RWPE1 (cell line): ENCODE results near the gene THADA.
"Not testable (repeated sequence)": the region's sequence is repeated elsewhere in the genome, so short reads cannot be mapped to it uniquely, and the experiment has no call there.

ENCODE experiments used
- CTCF ChIA-PET: fragments of 350-600 bp; sonication (Branson Sonifier 250); formaldehyde crosslinking; extraction: SDS; loops from one replicate; lab custom pipeline; 2021; lab: Yijun Ruan, JAX
- POLR2A ChIA-PET: fragments of 400-600 bp; formaldehyde crosslinking; extraction: SDS; loops from one replicate; lab custom pipeline; 2020; ENCODE audit warnings: antibody characterized with exemption; ENCODE audit not compliant: low non-redundant PET; lab: Yijun Ruan, JAX
- DNase-seq: peaks from one replicate; pipeline ENCODE4 v3.0.0; 2012; ENCODE audit warnings: low spot score
- H3K27ac ChIP-seq: fragments of 450-650 bp; 2 replicates; pipeline ENCODE4 v1.5.1; 2017
- TF ChIP-seq, protein P1 (sequence below): fragments of 450-650 bp; conservative IDR thresholded peaks from 2 replicates; pipeline ENCODE4 v1.5.1; 2017; ENCODE audit warnings: low read depth, mild to moderate bottlenecking

THADA gene

DNA sequence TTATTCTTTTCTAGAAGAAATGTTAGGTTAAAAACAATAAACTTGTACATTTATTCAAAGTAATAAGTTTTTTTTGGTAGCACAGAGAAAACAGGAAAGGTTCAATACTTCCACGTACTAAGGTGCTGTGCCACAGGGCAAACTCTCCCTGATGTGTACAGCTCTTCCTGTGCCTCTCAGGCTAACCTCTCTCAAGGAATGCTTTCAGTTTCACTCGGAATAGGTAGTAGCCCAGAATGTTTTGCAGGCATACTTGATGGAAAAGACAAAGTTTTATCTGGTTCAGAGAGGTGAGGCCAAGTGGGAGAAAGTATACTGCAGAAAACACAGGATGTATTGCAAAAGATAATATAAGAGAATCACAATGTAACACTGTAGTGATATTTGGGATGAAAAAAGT, 198.4 kb downstream of the THADA start:
- CTCF ChIA-PET = interaction anchor here (0.6 kb wide), 1 partner anchor 1292 kb away, joined by 3 read pairs; no protein-coding TSS in a partner anchor
- no peak for DNase-seq
- no peak overlapping the region for H3K27ac ChIP-seq
- TF ChIP-seq, protein P1, sequence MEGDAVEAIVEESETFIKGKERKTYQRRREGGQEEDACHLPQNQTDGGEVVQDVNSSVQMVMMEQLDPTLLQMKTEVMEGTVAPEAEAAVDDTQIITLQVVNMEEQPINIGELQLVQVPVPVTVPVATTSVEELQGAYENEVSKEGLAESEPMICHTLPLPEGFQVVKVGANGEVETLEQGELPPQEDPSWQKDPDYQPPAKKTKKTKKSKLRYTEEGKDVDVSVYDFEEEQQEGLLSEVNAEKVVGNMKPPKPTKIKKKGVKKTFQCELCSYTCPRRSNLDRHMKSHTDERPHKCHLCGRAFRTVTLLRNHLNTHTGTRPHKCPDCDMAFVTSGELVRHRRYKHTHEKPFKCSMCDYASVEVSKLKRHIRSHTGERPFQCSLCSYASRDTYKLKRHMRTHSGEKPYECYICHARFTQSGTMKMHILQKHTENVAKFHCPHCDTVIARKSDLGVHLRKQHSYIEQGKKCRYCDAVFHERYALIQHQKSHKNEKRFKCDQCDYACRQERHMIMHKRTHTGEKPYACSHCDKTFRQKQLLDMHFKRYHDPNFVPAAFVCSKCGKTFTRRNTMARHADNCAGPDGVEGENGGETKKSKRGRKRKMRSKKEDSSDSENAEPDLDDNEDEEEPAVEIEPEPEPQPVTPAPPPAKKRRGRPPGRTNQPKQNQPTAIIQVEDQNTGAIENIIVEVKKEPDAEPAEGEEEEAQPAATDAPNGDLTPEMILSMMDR = no peak
- POLR2A ChIA-PET = no interaction called here

DNA sequence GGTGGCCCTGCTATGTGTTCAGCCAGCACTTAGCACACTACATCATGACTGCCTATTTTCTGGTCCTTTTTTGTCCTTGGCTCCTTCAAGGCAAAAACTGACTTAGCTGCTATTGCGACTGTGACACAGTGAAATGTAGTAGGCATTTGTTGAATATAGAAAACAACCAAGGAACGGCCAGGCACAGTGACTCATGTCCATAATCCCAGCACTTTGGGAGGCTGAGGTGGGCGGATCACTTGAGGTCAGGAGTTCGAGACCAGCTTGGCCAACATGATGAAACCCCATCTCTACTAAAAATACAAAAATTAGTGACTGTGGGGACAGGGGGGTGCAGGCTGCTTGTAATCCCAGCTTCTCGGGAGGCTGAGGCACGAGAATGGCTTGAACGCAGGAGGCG, 199.5 kb downstream of the THADA start:
- POLR2A ChIA-PET, CTCF ChIA-PET, H3K27ac ChIP-seq, DNase-seq: not testable (repeated sequence)

DNA sequence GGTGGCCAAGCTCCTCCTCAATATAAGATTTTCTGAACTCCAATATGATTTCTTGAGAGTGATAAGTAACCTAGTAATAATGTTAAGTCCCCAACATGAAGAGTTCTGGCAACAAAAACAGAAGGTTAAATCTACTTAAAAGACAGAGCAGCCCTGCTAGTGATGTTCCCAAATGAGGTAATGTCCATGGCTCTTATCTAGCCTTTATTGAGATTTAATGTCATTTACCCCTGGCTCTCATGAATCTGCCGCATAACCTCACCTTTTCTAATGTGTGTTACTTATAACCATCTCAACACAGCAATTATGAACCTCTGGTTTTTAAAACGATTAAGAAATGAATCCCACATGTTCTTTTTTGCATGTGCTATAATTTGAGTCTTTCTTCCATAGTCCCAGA, 201.9 kb downstream of the THADA start:
- ChIA-PET POLR2A (no interaction called here), CTCF (no interaction called here)
- TF ChIP-seq, protein P1 = no peak
- H3K27ac ChIP-seq = no peak overlapping the region
- DNase-seq = no peak

DNA sequence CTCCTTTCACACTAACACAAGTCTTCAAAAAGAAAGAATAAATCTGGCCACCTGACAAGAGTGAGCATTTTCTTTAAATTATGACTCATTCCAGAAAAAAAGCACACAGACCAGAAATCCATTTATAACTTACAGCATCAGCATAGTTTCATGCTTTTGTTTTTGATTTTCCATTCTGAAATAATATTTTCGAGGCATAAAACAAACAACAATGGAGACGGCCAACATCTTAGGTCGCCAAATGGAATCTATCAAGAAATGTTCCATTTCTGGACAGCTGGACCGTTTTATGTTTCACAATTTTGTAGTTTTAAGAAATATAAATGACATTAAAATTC, 204.0 kb downstream of the THADA start:
- ChIA-PET CTCF (no interaction called here), POLR2A (no interaction called here)
- TF ChIP-seq, protein P1 = no peak
- DNase-seq = no peak
- H3K27ac ChIP-seq = no peak overlapping the region

DNA sequence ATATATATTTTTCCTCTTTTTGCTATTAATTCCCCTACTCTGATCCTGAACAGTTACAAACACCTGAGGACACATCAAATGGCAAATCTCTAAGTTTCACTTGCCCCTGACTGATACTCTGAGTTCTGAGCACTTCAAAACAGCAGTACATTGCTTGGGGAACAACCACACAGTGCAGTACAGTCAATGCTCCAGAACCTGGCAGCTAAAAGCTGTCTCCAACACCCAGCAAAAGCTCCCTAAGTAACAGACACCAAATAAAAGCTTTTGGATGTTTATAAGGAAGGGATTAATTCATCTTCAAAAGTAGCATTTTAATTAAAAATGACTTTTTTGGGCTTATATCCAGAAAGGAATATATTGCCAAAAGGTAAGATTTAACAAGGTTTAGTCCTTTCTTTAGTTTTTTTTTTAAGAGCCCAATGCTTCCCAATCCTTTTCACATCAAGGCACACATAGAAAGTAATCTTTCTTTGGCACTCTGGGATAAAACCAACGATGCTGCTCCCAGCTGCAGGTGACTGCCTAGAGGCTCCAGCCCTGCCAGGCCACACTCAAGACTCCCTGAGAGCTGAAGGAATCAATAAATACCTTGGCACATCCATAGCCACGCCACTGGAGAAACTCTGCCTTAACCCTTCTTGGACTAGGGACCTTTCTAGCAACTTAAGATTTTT, 204.5 kb downstream of the THADA start:
- no peak overlapping the region for H3K27ac ChIP-seq
- DNase-seq = no peak
- CTCF ChIA-PET = no interaction called here
- POLR2A ChIA-PET = no interaction called here
- TF ChIP-seq, protein P1 = no peak

DNA sequence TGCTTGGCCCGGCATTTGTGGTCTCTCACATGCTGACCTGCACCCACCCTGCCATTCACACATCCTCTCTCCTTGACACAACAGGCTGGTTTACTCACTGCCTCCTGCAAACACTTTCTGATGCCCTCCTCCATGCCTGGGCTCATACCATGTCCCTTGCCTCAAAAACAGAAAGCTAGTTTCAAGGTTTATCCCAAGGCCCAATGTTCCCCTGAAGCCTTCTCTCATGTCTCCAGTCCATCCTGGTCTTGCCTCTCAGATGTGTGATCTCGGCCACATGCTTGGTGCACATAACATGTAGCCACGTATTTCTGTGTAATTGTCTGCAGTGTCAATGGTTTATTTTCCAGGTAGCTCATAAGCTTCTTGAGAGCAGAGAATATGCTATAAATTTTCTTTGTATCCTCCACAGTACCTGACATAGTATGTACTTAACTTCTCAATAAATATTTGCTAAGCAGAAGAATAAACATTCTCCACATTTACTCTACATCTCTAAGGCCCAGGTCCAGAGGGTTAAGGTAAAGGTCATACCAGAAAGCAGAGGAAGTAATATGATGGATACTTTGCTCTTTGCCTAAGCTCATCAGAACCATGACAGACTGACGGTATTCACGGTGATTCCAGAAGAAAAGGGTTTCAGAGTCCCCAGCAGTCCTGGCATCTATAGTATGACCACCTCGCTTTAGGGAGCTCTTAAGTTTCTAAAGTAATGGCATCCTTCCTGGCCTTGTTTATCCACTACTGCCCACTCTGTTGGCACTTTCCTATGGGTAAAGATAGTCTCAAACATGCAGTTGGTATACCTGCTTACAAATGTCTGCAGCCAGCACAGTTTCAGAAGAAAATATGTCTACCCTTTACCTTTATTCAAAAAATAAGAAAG, 206.0 kb downstream of the THADA start:
- H3K27ac ChIP-seq = no peak overlapping the region
- DNase-seq = no peak
- TF ChIP-seq, protein P1 = no peak
- POLR2A ChIA-PET = no interaction called here
- CTCF ChIA-PET = no interaction called here

DNA sequence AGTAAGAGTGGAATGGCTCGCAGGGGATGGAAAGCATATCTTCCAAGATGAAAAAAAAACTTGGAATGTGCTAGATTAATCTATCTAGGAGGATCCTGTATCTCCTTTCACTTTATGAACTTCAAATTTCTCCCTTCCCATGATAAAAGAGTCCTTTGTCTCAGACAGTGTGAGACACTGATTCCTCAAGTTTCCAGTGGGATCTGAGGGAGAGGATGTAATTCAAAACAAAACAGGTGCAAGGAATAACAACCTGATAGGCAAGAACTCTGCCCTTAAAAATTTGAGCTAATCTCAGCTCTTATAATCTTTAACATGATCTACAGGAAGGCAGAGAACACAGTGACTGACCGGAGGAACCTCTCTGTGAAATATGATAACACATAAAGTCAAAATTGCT, 207.5 kb downstream of the THADA start:
- no peak overlapping the region for H3K27ac ChIP-seq
- TF ChIP-seq, protein P1 = no peak
- POLR2A ChIA-PET = no interaction called here
- CTCF ChIA-PET = interaction anchor here (0.6 kb wide), 1 partner anchor 95 kb away, joined by 7 read pairs; no protein-coding TSS in a partner anchor
- no peak for DNase-seq
